GM18907 (cell line): Measurements from ENCODE around the gene GPLD1.
"Not testable (repeated sequence)": the region's sequence is repeated elsewhere in the genome, so short reads cannot be mapped to it uniquely, and the experiment has no call there.

ENCODE experiments used
- ATAC-seq: cut with Tn5 transposase; IDR thresholded peaks from one replicate; pipeline ENCODE4 v1.9.1; 2021; ENCODE audit warnings: mild to moderate bottlenecking, moderate library complexity; ENCODE audit not compliant: unreplicated experiment

GPLD1 gene

DNA sequence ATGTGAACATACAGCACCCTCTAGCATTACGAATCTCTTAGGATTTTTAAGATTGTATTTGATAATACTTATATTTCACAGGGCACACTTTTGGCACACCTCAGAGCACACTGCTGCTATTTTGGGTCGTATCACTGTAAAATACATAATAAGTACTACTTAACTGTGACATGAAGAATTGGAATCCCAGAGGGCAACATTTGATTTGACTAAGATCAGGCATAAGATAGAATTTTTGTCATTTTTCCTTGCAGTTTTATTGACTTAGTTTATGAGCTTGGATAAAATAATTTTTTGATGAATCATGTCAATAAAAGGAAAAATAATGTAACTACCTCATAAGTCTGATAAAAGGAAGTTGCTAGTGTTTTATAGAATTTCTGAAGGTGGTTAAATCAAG, 64.3 kb downstream of the GPLD1 start:
- ATAC-seq = no peak

GRCh38 chr6:24419526-24419925, 69.9 kb downstream of the GPLD1 start:
- no peak for ATAC-seq

GRCh38 chr6:24415753-24416152, 73.6 kb downstream of the GPLD1 start:
- ATAC-seq = peak; percentile 88

GRCh38 chr6:24414531-24414930, 74.8 kb downstream of the GPLD1 start:
- not testable (repeated sequence) for ATAC-seq

- ATAC-seq = no peak
Observed at GRCh38 chr6:24412294-24412693, 77.1 kb downstream of the GPLD1 start.

DNA sequence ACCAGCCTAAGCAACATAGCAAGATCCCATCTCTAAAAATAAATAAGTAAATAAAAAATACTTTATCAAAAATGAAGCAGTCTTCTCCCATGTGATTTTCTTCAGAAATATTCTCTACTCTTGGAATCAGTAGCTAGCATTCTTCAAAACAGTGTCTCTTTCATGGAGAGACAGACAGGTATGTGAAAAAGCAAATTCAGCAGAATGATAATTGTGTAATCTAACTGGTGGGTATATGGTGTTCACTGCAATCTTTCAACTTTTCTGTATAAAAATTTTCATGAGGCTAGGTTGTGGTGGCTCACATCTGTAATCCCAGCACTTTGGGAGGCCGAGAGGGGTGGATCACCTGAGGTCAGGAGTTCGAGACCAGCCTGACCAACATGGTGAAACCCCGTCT, 78.8 kb downstream of the GPLD1 start:
- no peak for ATAC-seq

GRCh38 chr6:24408719-24409410, 80.5 kb downstream of the GPLD1 start:
- peak; percentile 82 for ATAC-seq

DNA sequence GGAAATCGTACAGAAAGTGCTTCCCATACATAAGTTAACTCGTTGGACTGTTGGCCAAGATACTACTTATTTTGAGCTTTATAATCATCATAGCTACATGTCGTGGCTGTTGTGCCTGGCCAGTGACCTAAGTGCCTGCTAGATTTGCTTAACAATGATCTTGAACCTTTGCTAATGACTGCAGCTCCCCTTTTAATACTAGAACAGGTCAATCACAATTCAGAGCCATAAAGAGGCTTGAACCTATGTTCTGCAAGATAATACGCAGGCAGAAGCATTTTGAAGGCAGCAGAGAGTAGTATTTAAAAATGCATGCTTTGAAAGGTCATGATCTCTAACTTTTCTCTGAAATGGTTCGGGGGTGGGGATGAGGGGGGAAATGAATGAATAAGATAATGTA, 84.1 kb downstream of the GPLD1 start:
- no peak for ATAC-seq

GRCh38 chr6:24403501-24403824, 85.9 kb downstream of the GPLD1 start:
- no peak for ATAC-seq

GRCh38 chr6:24402697-24403500, 86.5 kb downstream of the GPLD1 start, which contains the start of gene MRS2:
MRS2 (plus strand) TSS chr6:24402936; CDS start chr6:24403047, 111 bp downstream.
- ATAC-seq = peak; percentile 96

DNA sequence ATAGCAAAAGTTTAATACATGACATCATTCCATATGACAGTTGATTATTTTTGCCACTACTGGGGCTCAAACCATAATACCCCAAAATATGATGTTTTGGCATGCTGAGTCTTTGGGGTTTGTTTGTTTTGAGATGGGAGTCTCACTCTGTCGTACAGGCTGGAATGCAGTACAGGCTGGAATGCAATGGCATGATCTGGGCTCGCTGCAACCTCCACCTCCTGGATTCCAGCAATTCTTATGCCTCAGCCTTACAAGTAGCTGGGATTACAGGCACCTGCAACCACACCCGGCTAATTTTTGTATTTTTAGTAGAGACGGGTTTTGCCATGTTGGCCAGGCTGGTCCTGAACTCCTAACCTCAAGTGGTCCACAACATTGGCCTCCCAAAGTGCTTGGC, 87.9 kb downstream of the GPLD1 start:
- ATAC-seq = no peak

GRCh38 chr6:24400045-24401039, 89.0 kb downstream of the GPLD1 start:
- ATAC-seq = not testable (repeated sequence)

GRCh38 chr6:24397631-24398030, 91.7 kb downstream of the GPLD1 start:
- ATAC-seq = no peak

DNA sequence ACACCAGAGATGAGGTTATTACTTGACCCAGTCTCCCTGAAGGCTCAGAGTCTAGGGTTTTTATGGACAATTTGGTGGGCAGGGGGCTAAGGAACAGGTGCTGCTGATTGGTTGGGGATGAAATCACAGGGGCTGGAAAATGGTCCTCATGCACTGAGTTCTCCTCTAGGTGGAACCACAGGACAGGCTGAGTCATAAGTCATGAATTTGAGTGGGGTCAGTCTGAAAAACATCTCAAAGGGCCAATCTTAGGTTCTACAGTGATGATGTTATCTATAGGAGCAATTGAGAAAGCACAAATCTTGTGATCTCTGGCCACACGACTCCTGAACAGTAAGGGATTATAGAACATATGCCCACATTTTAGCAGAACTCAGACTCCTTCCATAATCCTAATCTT, 92.6 kb downstream of the GPLD1 start:
- no peak for ATAC-seq

DNA sequence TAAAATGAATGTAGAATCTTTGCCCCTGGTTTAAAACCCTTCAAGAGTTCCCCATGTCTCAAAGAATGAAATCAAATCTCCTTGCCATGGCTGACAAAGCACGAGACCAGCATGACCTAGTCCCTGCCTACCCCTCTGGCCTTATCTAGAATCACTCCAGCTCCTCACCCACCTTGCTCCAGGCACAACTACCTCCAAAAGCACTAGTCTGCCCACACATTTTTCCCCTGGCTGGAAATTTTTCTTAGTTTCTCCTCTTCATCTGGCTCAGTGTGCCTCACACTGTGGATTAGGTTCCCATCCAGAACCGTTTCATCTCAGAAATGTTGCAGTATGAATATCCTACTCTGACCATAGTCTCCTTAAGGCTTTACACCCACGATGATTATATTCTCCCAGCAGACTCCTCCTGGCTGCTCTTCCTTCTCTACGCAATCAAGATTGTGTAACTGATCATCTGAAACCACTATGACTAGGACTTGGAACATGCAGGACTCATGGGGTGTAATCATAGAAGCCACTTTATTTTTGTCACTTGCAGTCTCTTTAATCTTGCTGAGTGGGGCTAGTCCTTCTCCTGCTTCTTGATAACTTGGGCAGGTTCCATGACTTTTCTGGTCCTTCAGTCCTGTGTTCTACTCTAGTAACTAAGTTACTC, 94.5 kb downstream of the GPLD1 start:
- ATAC-seq = no peak

- ATAC-seq = no peak
Observed at GRCh38 chr6:24394061-24394779, 95.2 kb downstream of the GPLD1 start.

DNA sequence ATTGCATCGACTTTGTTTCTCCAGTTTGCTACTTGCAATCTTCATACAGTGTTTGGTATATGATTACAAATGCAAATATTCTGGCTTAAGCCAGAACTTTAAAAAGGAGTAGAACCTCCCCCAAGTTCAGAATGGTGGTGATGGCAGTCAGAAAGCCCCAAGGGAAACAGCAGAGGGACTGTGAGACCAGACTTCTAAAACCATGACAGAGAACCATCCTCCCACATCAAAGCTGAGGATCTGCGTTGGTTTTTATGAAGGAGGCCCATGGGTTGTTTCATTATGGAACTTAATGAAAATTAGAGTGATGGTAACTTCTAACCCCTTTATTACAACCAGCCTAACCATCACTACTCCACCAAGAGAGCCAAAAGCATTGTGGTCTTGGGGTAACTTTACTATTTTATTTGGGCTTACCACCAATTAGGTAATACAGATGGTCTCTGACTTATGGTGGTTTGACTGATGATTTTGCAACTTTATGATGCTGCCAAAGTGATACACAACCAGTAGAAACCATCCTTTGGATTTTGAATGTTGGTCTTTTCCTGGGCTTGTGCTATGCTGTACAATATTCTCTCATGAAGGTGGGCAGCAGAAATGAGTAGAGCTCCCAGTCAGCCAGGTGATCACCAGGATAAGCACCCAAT, 97.5 kb downstream of the GPLD1 start:
- ATAC-seq = peak; percentile 96

GRCh38 chr6:24391208-24391607, 98.2 kb downstream of the GPLD1 start:
- no peak for ATAC-seq

DNA sequence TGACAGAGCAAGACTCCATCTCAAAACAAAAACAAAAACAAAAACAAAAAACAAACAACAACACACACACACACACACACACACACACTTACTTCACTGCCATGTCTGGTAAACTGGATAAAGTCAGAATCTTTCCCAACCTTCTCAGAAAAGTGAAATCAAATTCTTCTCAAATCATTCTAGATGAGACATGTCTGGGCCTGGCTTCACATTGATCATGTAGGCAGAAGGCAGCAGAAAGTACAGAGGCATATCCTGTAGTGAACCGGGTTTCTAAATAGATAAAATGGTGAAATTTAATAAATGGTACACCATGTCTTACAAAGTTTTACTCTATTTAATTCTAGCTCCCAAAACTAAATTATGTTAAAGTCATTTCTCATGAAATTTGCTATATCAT, 101.6 kb downstream of the GPLD1 start:
- no peak for ATAC-seq
